GM12878 (cell line): ENCODE results near the gene TNFRSF1B. TPM values are rescaled to one million over a fixed set of nuclear protein-coding genes. Genes with fewer than 3 reads are reported as not detected.

Source experiments
- ATAC-seq: fragments of 200-7000 bp; cut with Tn5 transposase; 3 replicates; pipeline ENCODE4 v1.9.1; 2020; ENCODE audit warnings: mild to moderate bottlenecking, moderate library complexity
- BruUV-seq: library from RNA; stranded (reverse); fragments of 400-500 nt; replicated peaks from 2 replicates; lab custom pipeline; 2021; lab: Mats Ljungman, UMichigan
- CTCF ChIA-PET: fragments of 300-600 bp; sonication (Branson Sonifier 250); formaldehyde crosslinking; extraction: SDS; loops from one replicate; lab custom pipeline; 2021; ENCODE audit warnings: inconsistent platforms; lab: Yijun Ruan, JAX
- POLR2A ChIA-PET: fragments of 350-600 bp; formaldehyde crosslinking; extraction: SDS; loops from one replicate; lab custom pipeline; 2021; ENCODE audit warnings: inconsistent platforms; lab: Charles Lee
- RAD21 ChIA-PET: fragments of 300-600 bp; sonication (Branson Sonifier 250); formaldehyde crosslinking; loops from one replicate; lab custom pipeline; 2023; ENCODE audit warnings: antibody characterized with exemption; ENCODE audit not compliant: unreplicated experiment; lab: Charles Lee
- SMC1A ChIA-PET: fragments of 300-600 bp; sonication (Branson Sonifier 250); formaldehyde crosslinking; loops from one replicate; lab custom pipeline; 2023; ENCODE audit not compliant: unreplicated experiment, uncharacterized antibody; lab: Charles Lee
- DNase-seq: peaks from one replicate; pipeline ENCODE4 v3.0.0-alpha.2; 2011; ENCODE audit warnings: low read depth, low spot score
- FAIRE-seq: peaks from 3 replicates; lab custom pipeline; 2011; peaks lifted over from hg19 to GRCh38; lab: Jason Lieb, UNC
- H2AFZ ChIP-seq: 2 replicates; pipeline ENCODE4 v1.6.0; 2011; ENCODE audit warnings: low read depth, low read length, control low read depth; ENCODE audit not compliant: control insufficient read depth
- H3K27ac ChIP-seq: 2 replicates; pipeline ENCODE4 v1.5.1; 2011; ENCODE audit warnings: control low read depth; ENCODE audit not compliant: control insufficient read depth, insufficient read depth
- H3K27me3 ChIP-seq, 2 experiments: replicated peaks in 1 of 2; 2 replicates each; pipeline versions ENCODE4 v1.6.0 to v1.6.1; 2011; ENCODE audit warnings: low read length in 1 of 2; ENCODE audit not compliant: control insufficient read depth in 2 of 2, insufficient read depth in 2 of 2
- H3K36me3 ChIP-seq, 2 experiments: 2 replicates each; pipeline ENCODE4 v1.5.1; 2011; ENCODE audit warnings: low read length in 1 of 2; ENCODE audit not compliant: control insufficient read depth in 2 of 2, insufficient read depth in 2 of 2
- H3K4me1 ChIP-seq: 2 replicates; pipeline ENCODE4 v1.6.1; 2011; ENCODE audit warnings: mild to moderate bottlenecking, low read length, moderate library complexity, mixed read lengths; ENCODE audit not compliant: control insufficient read depth, insufficient read depth
- H3K4me2 ChIP-seq: 2 replicates; pipeline ENCODE4 v1.6.0; 2011; ENCODE audit warnings: control low read depth; ENCODE audit not compliant: control insufficient read depth, insufficient read depth
- H3K4me3 ChIP-seq: fragments of 200-600 bp; sonication (generic); 2 replicates; pipeline ENCODE4 v1.5.1; 2016
- H3K79me2 ChIP-seq: 2 replicates; pipeline ENCODE4 v1.6.0; 2011; ENCODE audit warnings: low read length; ENCODE audit not compliant: control insufficient read depth, insufficient read depth
- H3K9ac ChIP-seq: 2 replicates; pipeline ENCODE4 v1.8.0; 2011; ENCODE audit warnings: low read length, control low read depth, mixed read lengths; ENCODE audit not compliant: control insufficient read depth, insufficient read depth
- H3K9me3 ChIP-seq: replicated peaks from 3 replicates; pipeline ENCODE4 v1.5.1; 2011; ENCODE audit warnings: mild to moderate bottlenecking, low read length; ENCODE audit not compliant: control insufficient read depth, insufficient read depth
- H4K20me1 ChIP-seq: 2 replicates; pipeline ENCODE4 v1.6.0; 2011; ENCODE audit not compliant: control insufficient read depth, insufficient read depth
- BCL11A ChIP-seq: IDR thresholded peaks from 2 replicates; pipeline ENCODE4 v1.6.1; 2011; ENCODE audit warnings: low read depth, low read length
- CEBPB ChIP-seq, 2 experiments: fragments of 150-350 bp in 1 of 2; IDR thresholded peaks; 2 replicates each; pipeline ENCODE4 v1.6.1; 2012 to 2014; ENCODE audit warnings: low read depth in 2 of 2, low read length in 2 of 2, borderline replicate concordance in 1 of 2, inconsistent platforms in 1 of 2
- CHD4 ChIP-seq: fragments of 200-600 bp; sonication (generic); IDR thresholded peaks from 2 replicates; pipeline ENCODE4 v1.6.1; 2016; ENCODE audit warnings: mild to moderate bottlenecking
- E4F1 ChIP-seq: fragments of 450-650 bp; IDR thresholded peaks from 2 replicates; pipeline ENCODE4 v1.6.1; 2018; ENCODE audit warnings: borderline replicate concordance, mild to moderate bottlenecking; ENCODE audit not compliant: partially characterized antibody
- EP300 ChIP-seq, 2 experiments: fragments of 150-350 bp in 1 of 2; IDR thresholded peaks; 2 replicates each; pipeline ENCODE4 v1.6.1; 2011 to 2012; ENCODE audit warnings: low read depth in 2 of 2, low read length in 2 of 2, borderline replicate concordance in 1 of 2, improper control_type of control experiment in 1 of 2, inconsistent platforms in 1 of 2; ENCODE audit not compliant: control insufficient read depth in 1 of 2
- IKZF1 ChIP-seq: fragments of 450-650 bp; conservative IDR thresholded peaks from 2 replicates; pipeline ENCODE4 v1.6.1; 2017; ENCODE audit warnings: antibody characterized with exemption, mild to moderate bottlenecking
- MAX ChIP-seq: IDR thresholded peaks from 2 replicates; pipeline ENCODE4 v1.6.1; 2012; ENCODE audit warnings: low read depth, low read length, improper control_type of control experiment
- NFYA ChIP-seq: IDR thresholded peaks from 2 replicates; pipeline ENCODE4 v1.6.1; 2011; ENCODE audit warnings: low read depth, mild to moderate bottlenecking, low read length, improper control_type of control experiment, borderline replicate concordance
- PBX3 ChIP-seq: IDR thresholded peaks from 2 replicates; pipeline ENCODE4 v1.6.1; 2011; ENCODE audit warnings: mild to moderate bottlenecking, low read depth, low read length, moderate library complexity; ENCODE audit not compliant: insufficient replicate concordance
- SIN3A ChIP-seq: IDR thresholded peaks from 2 replicates; pipeline ENCODE4 v1.6.1; 2012; ENCODE audit warnings: low read depth, low read length, improper control_type of control experiment
- SREBF2 ChIP-seq: IDR thresholded peaks from 2 replicates; pipeline ENCODE4 v1.6.1; 2012; ENCODE audit warnings: mild to moderate bottlenecking, low read length
- STAT3 ChIP-seq: IDR thresholded peaks from 2 replicates; pipeline ENCODE4 v1.6.1; 2011; ENCODE audit warnings: low read depth, low read length, improper control_type of control experiment
- ZSCAN29 ChIP-seq: fragments of 450-650 bp; IDR thresholded peaks from 2 replicates; pipeline ENCODE4 v1.6.1; 2017; ENCODE audit warnings: mild to moderate bottlenecking, moderate library complexity
- ZZZ3 ChIP-seq: IDR thresholded peaks from 2 replicates; pipeline ENCODE4 v1.6.1; 2011; ENCODE audit warnings: low read depth; ENCODE audit not compliant: control insufficient read depth, insufficient read length
- WGBS: methylation state at CpG from one replicate; pipeline ENCODE4 v1.1.6; 2016; ENCODE audit warnings: low lambda C conversion rate; ENCODE audit not compliant: insufficient replicate concordance, insufficient coverage; ENCODE audit errors: missing lambda C conversion rate; 5-methylcytosine and 5-hydroxymethylcytosine counted together
- in situ Hi-C: fragments of 300-500 bp; cut with MboI; formaldehyde crosslinking; loops from 9 replicates; pipeline ENCODE4 v1.14.3; 2018; ENCODE audit warnings: mixed read lengths
- intact Hi-C: fragments of 100-400 bp; cut with micrococcal nuclease; formaldehyde crosslinking; loops from one replicate; pipeline ENCODE4 v1.14.2; 2022; ENCODE audit not compliant: unreplicated experiment
- polyA plus RNA-seq, 11 experiments: library from polyadenylated mRNA; depleted of rRNA in 4 of 11; unstranded in 6 of 11; stranded (reverse) in 5 of 11; fragments of >200 nt; fragmentation: Nextera tagmentation in 4 of 11; fragmentation: Illumina TruSeq in 1 of 11; extraction: Ambion mirVana in 4 of 11; extraction: Trizol in 1 of 11; gene quantifications; 1 replicate in 1 of 11; 2 replicates in 10 of 11; pipeline versions ENCODE4 v1.2.1 to v1.2.3, GENCODE V29; 2011 to 2016; ENCODE audit warnings: inconsistent platforms in 2 of 11, missing spikeins in 2 of 11, low read depth in 1 of 11
- total RNA-seq, 4 experiments: library from RNA; depleted of rRNA in 3 of 4; stranded (reverse); fragments of >200 nt in 3 of 4; fragmentation: Illumina TruSeq in 1 of 4; extraction: Trizol in 1 of 4; gene quantifications; 2 replicates each; pipeline versions ENCODE4 v1.2.1 to v1.2.3, GENCODE V29; 2013 to 2021

Gene TNFRSF1B
- total and polyA plus RNA-seq, 10 of the 15 experiments (the other 5 are each of a cell fraction or from before 2014, with no cell fraction given), result 10.1 to 87.2 (median 37.3) TPM

- H3K9me3 ChIP-seq, result no peaks in the 10 kb centered on the region
- peaks cover 47% of the 10 kb centered on the region for H3K4me1 ChIP-seq
- H3K79me2 ChIP-seq, result peaks cover 51% of the 10 kb centered on the region
- no peak for ATAC-seq
- H3K27me3 ChIP-seq, result no peaks in the 10 kb centered on the region
- TF ChIP-seq PBX3, result no peak
- TF ChIP-seq BCL11A, result no peak
- TF ChIP-seq CHD4, result no peak
- no peak for TF ChIP-seq SREBF2
- TF ChIP-seq MAX, result no peak
- no peak for TF ChIP-seq ZSCAN29
- no peak for TF ChIP-seq NFYA
- TF ChIP-seq SIN3A, result no peak
- no peak for TF ChIP-seq E4F1
- TF ChIP-seq IKZF1, result no peak
- TF ChIP-seq EP300 (IDR thresholded peaks at IDR 0.05; ENCODE audit: borderline replicate concordance in 1 of 2, control insufficient read depth in 1 of 2, low read depth in 2 of 2, low read length in 2 of 2), result no peak
- no peak for TF ChIP-seq ZZZ3
- no peak for TF ChIP-seq CEBPB (IDR thresholded peaks at IDR 0.05; ENCODE audit: borderline replicate concordance in 1 of 2, low read depth in 2 of 2, low read length in 2 of 2)
- no peak for TF ChIP-seq STAT3
- H3K36me3 ChIP-seq, result peaks cover 10 to 15% of the 10 kb centered on the region in 2 experiments
- H3K4me2 ChIP-seq, result no peak overlapping the region
- RAD21 ChIA-PET, result interaction anchor here (1.3 to 1.8 kb wide), 3 partner anchors 19 to 55 kb away, joined by 3 to 5 read pairs (median 4); no protein-coding TSS in a partner anchor
- POLR2A ChIA-PET, result interaction anchor here (1.7 kb wide), 1 partner anchor 10 kb away, joined by 5 read pairs; no protein-coding TSS in a partner anchor
- no TSS peak for BruUV-seq
- FAIRE-seq, result no peak
- peaks cover 6% of the 10 kb centered on the region; the same call in 1 of the 2 replicates for H4K20me1 ChIP-seq
- WGBS, result 84% methylated on average over 8 of the region's 8 CpGs
- no peak overlapping the region for H3K9ac ChIP-seq
- in situ Hi-C loops (no loop called here), intact Hi-C loops (no loop called here)
- H2AFZ ChIP-seq, result no peak overlapping the region
- no peak for DNase-seq
- no peak overlapping the region for H3K27ac ChIP-seq
- CTCF ChIA-PET, result interaction anchor here (0.9 to 3.4 kb wide), 3 partner anchors 10 to 55 kb away, joined by 3 to 15 read pairs (median 3); no protein-coding TSS in a partner anchor
- no peak overlapping the region for H3K4me3 ChIP-seq
- SMC1A ChIA-PET, result interaction anchor here (0.8 kb wide), 1 partner anchor 20 kb away, joined by 3 read pairs; no protein-coding TSS in a partner anchor
These were observed 12.9 kb downstream of the TNFRSF1B start for GRCh38 chr1:12179676-12180075.
